Measurements from ENCODE around the gene UBA1.
"Not testable (repeated sequence)": the region's sequence is repeated elsewhere in the genome, so short reads cannot be mapped to it uniquely, and the experiment has no call there.

UBA1 gene

GRCh38 chrX:47232197-47232802 lies 38.7 kb downstream of the UBA1 start:
- no peak for DNase-seq

GRCh38 chrX:47232803-47233332 lies 39.2 kb downstream of the UBA1 start, which contains the start of gene USP11:
USP11 (plus strand) TSS chrX:47233009; CDS start chrX:47233044, 35 bp downstream.
- DNase-seq, result peak; percentile 51 to 84

DNA sequence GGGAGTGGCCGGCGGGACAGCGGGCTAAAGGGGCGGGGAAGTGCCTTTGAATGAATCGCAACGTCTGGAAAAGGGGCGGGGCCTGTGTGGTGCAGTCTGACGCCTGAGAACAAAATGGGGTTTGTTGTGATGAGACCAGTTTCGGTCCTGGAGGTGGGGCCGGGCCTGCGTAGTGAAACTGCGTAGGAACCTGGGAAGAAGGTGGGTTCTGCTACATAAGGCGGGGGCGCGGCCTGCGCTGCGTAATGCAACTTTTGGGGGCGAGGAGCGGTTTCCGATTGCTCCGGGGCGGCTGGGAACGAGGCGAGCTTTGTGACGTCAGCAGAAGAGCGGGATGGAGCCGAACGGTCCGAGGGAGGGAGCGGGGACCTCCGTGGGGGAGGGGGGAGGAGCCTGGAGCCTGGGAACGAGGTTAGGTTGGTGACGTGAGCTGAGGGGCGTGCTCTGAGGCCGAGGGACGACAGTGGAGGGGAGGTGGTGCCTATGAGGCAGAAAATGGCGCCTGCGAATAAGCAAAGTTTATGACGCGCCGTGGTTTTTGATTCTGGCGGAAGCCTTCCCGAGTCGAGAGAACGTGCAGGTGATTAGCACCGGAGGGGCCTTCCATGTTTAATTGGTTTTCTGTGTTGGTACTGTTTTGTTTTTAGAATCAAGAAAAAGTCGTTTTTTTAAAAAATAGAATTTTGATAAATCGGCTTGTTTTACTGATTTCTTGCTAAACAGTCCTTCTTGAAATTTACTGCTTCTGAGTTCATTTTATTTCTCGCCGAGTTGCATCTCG lies 39.9 kb downstream of the UBA1 start:
- DNase-seq, result peak; percentile 98

DNA sequence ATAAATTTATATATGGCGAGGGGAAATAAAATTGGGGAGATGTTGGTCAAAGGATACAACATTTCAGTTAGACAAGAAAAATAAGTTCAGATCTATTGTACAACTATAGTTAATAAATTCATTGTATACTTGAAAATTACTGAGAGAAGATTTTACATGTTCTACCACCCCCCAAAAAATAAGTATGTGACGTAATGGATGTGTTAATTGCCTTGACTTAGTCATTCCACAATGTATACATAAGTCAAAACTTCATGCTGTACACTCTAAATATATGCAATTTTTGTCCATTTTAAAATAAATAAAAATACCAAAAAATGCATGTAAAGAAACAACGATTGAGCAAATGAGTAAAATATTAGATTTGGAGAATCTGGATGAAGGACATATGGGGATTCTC lies 41.0 kb downstream of the UBA1 start:
- no peak for DNase-seq

GRCh38 chrX:47235691-47236103 lies 42.1 kb downstream of the UBA1 start:
- no peak for DNase-seq

- DNase-seq, result no peak
Measured at GRCh38 chrX:47239199-47239598, 45.6 kb downstream of the UBA1 start.

DNA sequence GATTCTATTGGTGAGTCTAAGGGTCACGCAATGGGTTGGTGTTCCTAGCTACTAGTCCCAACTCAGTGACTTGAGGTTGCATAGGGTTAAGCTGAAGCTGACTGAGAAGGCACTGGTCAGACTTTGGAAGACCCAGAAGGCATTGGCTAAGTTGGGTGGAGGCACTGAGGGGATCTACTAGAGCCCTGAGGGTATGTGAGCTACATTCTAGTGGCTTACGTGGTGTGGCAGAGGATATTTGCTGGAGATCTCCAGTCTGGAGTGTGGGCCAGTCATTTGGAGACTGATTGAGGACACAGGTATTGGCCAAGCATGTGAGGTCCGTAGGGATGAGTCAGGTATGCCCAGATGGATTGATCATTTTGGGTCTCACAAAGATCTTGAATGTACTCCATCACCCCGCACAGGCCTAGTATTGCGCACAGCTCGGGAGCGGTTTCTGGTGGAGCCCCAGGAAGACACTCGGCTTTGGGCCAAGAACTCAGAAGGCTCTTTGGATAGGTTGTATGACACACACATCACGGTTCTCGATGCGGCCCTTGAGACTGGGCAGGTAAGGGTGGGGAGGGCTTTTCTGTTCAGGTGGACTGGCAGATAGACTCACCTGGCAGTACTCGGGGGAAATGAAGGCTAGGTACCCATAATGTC lies 46.4 kb downstream of the UBA1 start:
- no peak for DNase-seq

DNA sequence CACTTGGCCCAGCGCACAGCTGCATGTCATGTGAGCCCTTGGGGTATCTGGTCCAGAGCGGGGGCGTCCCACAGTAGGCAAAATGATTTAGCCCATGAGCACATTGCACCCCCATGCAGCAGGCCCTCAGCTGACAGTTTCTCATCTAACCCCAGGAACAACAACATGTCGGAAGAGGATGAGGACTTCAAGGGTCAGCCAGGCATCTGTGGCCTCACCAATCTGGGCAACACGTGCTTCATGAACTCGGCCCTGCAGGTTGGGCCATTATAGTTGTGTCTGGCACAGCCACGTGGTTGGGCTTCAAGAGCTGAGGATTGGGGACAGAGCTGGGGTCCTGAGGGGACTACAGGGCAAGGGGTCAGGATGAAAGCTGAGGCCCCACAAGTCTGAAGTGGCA lies 47.0 kb downstream of the UBA1 start:
- no peak for DNase-seq

DNA sequence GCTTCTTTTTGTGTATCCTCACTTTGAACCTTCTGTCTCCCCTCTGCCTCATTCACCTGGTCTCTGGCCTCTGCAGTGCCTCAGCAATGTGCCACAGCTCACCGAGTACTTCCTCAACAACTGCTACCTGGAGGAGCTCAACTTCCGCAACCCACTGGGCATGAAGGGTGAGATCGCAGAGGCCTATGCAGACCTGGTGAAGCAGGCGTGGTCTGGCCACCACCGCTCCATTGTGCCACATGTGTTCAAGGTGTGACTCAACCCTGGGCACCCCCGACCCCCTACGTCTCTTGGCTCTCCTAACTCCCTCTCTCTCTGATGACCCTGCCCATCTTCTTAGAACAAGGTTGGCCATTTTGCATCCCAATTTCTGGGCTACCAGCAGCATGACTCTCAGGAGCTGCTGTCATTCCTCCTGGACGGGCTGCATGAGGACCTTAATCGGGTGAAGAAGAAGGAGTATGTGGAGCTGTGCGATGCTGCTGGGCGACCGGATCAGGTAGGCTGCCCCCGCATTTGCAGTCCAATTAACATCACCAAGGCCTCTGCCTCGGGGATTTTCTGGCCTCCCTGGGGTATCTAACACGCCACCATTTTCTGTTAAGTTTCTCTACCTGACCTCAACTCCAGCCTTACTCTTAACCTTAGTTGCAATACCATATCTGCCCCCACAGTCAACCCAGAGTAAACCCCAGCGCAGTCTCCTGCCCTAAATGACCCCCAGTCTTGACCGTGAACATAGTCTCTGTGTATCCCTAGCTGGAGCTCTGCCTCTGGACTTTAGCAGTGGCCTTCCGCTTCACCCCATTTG lies 47.8 kb downstream of the UBA1 start:
- DNase-seq, result no peak

DNA sequence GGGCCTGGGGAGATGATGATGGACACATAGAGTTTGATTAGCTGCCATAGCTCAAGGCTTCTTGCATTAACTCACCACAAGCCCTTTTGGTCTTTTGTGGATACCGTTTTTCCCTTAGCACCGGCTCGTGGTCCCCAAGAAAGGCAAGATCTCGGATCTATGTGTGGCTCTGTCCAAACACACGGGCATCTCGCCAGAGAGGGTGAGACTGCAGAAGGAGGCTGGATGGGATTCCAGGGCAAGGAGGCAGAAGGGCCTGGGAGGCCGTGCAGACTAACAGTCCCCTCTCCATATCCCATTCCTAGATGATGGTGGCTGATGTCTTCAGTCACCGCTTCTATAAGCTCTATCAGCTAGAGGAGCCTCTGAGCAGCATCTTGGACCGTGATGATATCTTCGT lies 48.7 kb downstream of the UBA1 start:
- no peak for DNase-seq

DNA sequence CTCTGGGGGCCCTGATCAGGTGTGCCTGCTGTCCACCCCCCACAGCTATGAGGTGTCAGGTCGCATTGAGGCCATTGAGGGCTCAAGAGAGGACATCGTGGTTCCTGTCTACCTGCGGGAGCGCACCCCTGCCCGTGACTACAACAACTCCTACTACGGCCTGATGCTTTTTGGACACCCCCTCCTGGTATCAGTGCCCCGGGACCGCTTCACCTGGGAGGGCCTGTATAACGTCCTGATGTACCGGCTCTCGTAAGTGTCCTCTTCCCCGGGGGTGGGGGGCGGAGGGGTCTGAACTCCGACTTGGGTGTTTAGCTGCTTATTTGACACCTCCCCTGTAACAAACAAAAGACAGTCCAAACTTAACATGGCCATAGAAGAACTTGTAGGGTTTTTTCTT lies 49.7 kb downstream of the UBA1 start:
- DNase-seq, result no peak

DNA sequence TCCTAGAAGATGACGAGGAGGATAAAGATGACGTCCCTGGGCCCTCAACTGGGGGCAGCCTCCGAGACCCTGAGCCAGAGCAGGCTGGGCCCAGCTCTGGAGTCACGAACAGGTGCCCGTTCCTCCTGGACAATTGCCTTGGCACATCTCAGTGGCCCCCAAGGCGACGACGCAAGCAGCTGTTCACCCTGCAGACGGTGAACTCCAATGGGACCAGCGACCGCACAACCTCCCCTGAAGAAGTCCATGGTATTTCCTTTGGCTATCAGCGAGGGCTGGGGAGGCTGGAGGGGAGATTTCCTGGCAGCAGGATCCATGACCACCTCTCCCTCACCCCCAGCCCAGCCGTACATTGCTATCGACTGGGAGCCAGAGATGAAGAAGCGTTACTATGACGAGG lies 51.0 kb downstream of the UBA1 start:
- peak; percentile 35 to 63 for DNase-seq

- DNase-seq, result peak; percentile 92 to 95
Measured at GRCh38 chrX:47245156-47245555, 51.5 kb downstream of the UBA1 start.

- DNase-seq, result no peak
Measured at GRCh38 chrX:47247206-47247998, 53.8 kb downstream of the UBA1 start.

DNA sequence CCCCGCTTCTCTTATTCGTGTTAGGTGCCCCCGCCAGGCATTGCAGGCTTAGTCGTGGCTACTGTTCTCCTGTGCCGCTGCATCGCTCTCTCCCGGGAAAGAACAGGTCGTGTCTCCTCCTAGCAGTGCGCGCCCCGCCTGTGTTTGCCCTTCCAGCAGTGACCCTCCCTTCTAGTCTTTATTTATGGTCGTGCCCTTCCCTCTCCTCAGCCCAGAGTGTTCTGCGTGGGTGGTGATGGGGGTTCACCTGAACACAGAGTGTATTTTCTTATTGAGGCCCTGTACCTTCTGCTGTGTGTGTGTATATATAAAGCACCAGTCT lies 54.3 kb downstream of the UBA1 start:
- DNase-seq, result no peak

- no peak for DNase-seq
Measured at GRCh38 chrX:47248576-47248975, 54.9 kb downstream of the UBA1 start.

- DNase-seq, result no peak
Measured at GRCh38 chrX:47250017-47250347, 56.4 kb downstream of the UBA1 start.

- DNase-seq, result not testable (repeated sequence)
Measured at GRCh38 chrX:47257620-47258019, 64.0 kb downstream of the UBA1 start.
